ENCODE data around the gene CRACR2B. TPM values are rescaled to one million over a fixed set of nuclear protein-coding genes. Genes with fewer than 3 reads are reported as not detected.

CRACR2B gene
- total and polyA plus RNA-seq, 2 of the 13 experiments (the other 11 are each of a cell fraction or from before 2014, with no cell fraction given) = 14.9 to 21.0 TPM

- TF ChIP-seq ZBTB39 (CRISPR knock-in tag; IDR thresholded peaks at IDR 0.05) = no peak
- TF ChIP-seq XBP1 (CRISPR knock-in tag; IDR thresholded peaks at IDR 0.05) = no peak
- no peak for TF ChIP-seq PAF1 (CRISPR knock-in tag; IDR thresholded peaks at IDR 0.05)
- no peak for TF ChIP-seq ELF3 (CRISPR knock-in tag; IDR thresholded peaks at IDR 0.05)
- TF ChIP-seq ZNF704 (CRISPR knock-in tag; IDR thresholded peaks at IDR 0.05; ENCODE audit: borderline replicate concordance) = no peak
- TF ChIP-seq HHEX (CRISPR knock-in tag; IDR thresholded peaks at IDR 0.05) = no peak
- TF ChIP-seq PHB2 (IDR thresholded peaks at IDR 0.05; ENCODE audit: partially characterized antibody) = no peak
- TF ChIP-seq ZBTB40 (IDR thresholded peaks at IDR 0.05) = no peak
- TF ChIP-seq ZBTB40 (CRISPR knock-in tag; IDR thresholded peaks at IDR 0.05) = no peak
- peak; percentile 30; the same call in 1 of the 2 replicates for TF ChIP-seq SP5 (CRISPR knock-in tag; IDR thresholded peaks at IDR 0.05; ENCODE audit: borderline replicate concordance, low read depth)
- no peak for TF ChIP-seq GLI4 (CRISPR knock-in tag; IDR thresholded peaks at IDR 0.05; ENCODE audit: borderline replicate concordance)
- no peak for TF ChIP-seq HMGA1 (CRISPR knock-in tag; conservative IDR thresholded peaks at IDR 0.05)
- TF ChIP-seq CSRNP1 (CRISPR knock-in tag; IDR thresholded peaks at IDR 0.05) = no peak
- no peak for TF ChIP-seq CC2D1A (CRISPR knock-in tag; IDR thresholded peaks at IDR 0.05)
These were observed 7.6 kb upstream of the CRACR2B start (continued) for GRCh38 chr11:819943-820649.

Measured in HepG2 (cell line).